ENCODE results near the gene LY6G5C. TPM values are rescaled to one million over a fixed set of nuclear protein-coding genes. Genes with fewer than 3 reads are reported as not detected.

LY6G5C gene
- total and polyA plus RNA-seq, 2 donors (not counting 1 experiment from before 2014, with no cell fraction given) = 0.76 to 3.4 TPM

GRCh38 chr6:31652925-31653724 lies 27.7 kb downstream of the LY6G5C start:
- Histone ChIP-seq H4K20me1 (ENCODE audit: control insufficient read depth, insufficient read depth, low read length, poor library complexity, severe bottlenecking) (peaks cover 20% of the 10 kb centered on the region), H3K4me3 (ENCODE audit: control extremely low read depth in 1 of 5, extremely low read depth in 1 of 5, insufficient read depth in 1 of 5, low read depth in 2 of 5, low read length in 4 of 5) (peak overlapping the region; percentile 66 to 96 (median 86)), H2AFZ (ENCODE audit: insufficient read depth, low read depth, low read length, poor library complexity, severe bottlenecking) (peak overlapping the region; percentile 76), H3K36me3 (replicated peaks in 1 of 2; ENCODE audit: control extremely low read depth in 1 of 2, control insufficient read depth in 1 of 2, extremely low read depth in 1 of 2, insufficient read depth in 2 of 2, low read length in 1 of 2) (peaks cover 2 to 32% of the 10 kb centered on the region in 2 experiments), H3K9ac (ENCODE audit: low read length) (peak overlapping the region; percentile 98), H3K4me1 (ENCODE audit: control insufficient read depth in 2 of 2, insufficient read depth in 2 of 2, low read length in 2 of 2) (peaks cover 22 to 29% of the 10 kb centered on the region in 2 donors), H3K4me2 (replicated peaks; ENCODE audit: low read depth, low read length, poor library complexity, severe bottlenecking) (peak overlapping the region; percentile 87), H3K27ac (ENCODE audit: low read length in 2 of 2) (peak overlapping the region; percentile 97 to 98), H3K27me3 (replicated peaks in 1 of 4; ENCODE audit: control extremely low read depth in 1 of 4, control insufficient read depth in 3 of 4, insufficient read depth in 4 of 4, low read length in 3 of 4) (no peaks in the 10 kb centered on the region), H3K79me2 (ENCODE audit: control insufficient read depth, insufficient read depth, low read length) (peaks cover 88% of the 10 kb centered on the region), H3K9me3 (ENCODE audit: control extremely low read depth in 1 of 3, control insufficient read depth in 2 of 3, insufficient read depth in 1 of 3, low read length in 2 of 3) (no peaks in the 10 kb centered on the region)
- H3K4me3 Mint-ChIP-seq = peak overlapping the region; percentile 98
- under 1% methylated on average over 21 of the region's 37 CpGs for WGBS (ENCODE audit: insufficient coverage)
- peaks cover 48% of the 10 kb centered on the region for H3K4me1 Mint-ChIP-seq
- ChIA-PET CTCF (interaction anchor here (0.7 to 2.2 kb wide), 12 partner anchors 10 to 180 kb away, joined by 3 to 9 read pairs (median 5); partner anchors contain the start of genes CSNK2B, GPANK1, LSM2 and VARS1), POLR2A (interaction anchor here (0.5 to 3.0 kb wide), 26 partner anchors 10 to 1930 kb away, joined by 3 to 57 read pairs (median 4); partner anchors contain the start of genes ABHD16A, C6orf47, CLIC1 and CSNK2B)
- ATAC-seq (ENCODE audit: low read depth) = peak; percentile 69
- H3K9me3 Mint-ChIP-seq (ENCODE audit: insufficient read depth) = no peaks in the 10 kb centered on the region
- intact Hi-C loops (cut with micrococcal nuclease) = loop anchor here (1.0 to 10.0 kb wide), 9 partner anchors 7 to 1438 kb away; partner anchors contain the start of genes C6orf47, EHMT2, NEU1 and PRRC2A
- H3K27ac Mint-ChIP-seq = peak overlapping the region; percentile 100
- TF ChIP-seq CTCF (IDR thresholded peaks at IDR 0.05) (no peak), EZH2 (IDR thresholded peaks at IDR 0.05; ENCODE audit: borderline replicate concordance, insufficient read depth, low read depth, low read length, poor library complexity, severe bottlenecking) (no peak)
- no peak for DNase-seq
- no peaks in the 10 kb centered on the region for H3K27me3 Mint-ChIP-seq

Measured in B cell (primary cell).